HepG2 (cell line): ENCODE measurements around the gene USP32. TPM values are rescaled to one million over a fixed set of nuclear protein-coding genes. Genes with fewer than 3 reads are reported as not detected.
A peak's percentile ranks its signal among the peaks of the same experiment; 100 is the strongest.

Source experiments
- BORCS8-MEF2B ChIP-seq: sonication (generic); formaldehyde crosslinking; IDR thresholded peaks from 2 replicates; pipeline ENCODE4 v1.8.0; 2022; ENCODE audit warnings: mild to moderate bottlenecking, missing genetic modification reagents
- ELF3 ChIP-seq: IDR thresholded peaks from 2 replicates; pipeline ENCODE4 v1.6.1; 2016; ENCODE audit warnings: missing genetic modification reagents, missing compliant biosample characterization
- IRF2 ChIP-seq: IDR thresholded peaks from 2 replicates; pipeline ENCODE4 v1.6.1; 2018; ENCODE audit warnings: missing genetic modification reagents, missing compliant biosample characterization
- ISL2 ChIP-seq: sonication (generic); formaldehyde crosslinking; IDR thresholded peaks from 2 replicates; pipeline ENCODE4 v1.5.0; 2020; ENCODE audit warnings: missing genetic modification reagents
- KLF15 ChIP-seq: sonication (generic); formaldehyde crosslinking; IDR thresholded peaks from 2 replicates; pipeline ENCODE4 v1.8.1; 2023; ENCODE audit warnings: borderline replicate concordance, mild to moderate bottlenecking, inconsistent platforms, missing genetic modification reagents, mixed read lengths
- KLF9 ChIP-seq: IDR thresholded peaks from 2 replicates; pipeline ENCODE4 v1.6.1; 2016; ENCODE audit warnings: low read depth
- PHB2 ChIP-seq: fragments of 450-650 bp; IDR thresholded peaks from 2 replicates; pipeline ENCODE4 v1.6.1; 2018; ENCODE audit not compliant: partially characterized antibody
- SALL1 ChIP-seq: sonication (generic); formaldehyde crosslinking; IDR thresholded peaks from 2 replicates; pipeline ENCODE4 v1.8.0; 2022; ENCODE audit warnings: mild to moderate bottlenecking, missing genetic modification reagents
- SAP130 ChIP-seq: IDR thresholded peaks from 2 replicates; pipeline ENCODE4 v1.6.1; 2016; ENCODE audit warnings: low read depth
- SNAI1 ChIP-seq: sonication (generic); formaldehyde crosslinking; IDR thresholded peaks from 2 replicates; pipeline ENCODE4 v1.5.0; 2020; ENCODE audit warnings: mild to moderate bottlenecking, missing genetic modification reagents, borderline replicate concordance
- SRY ChIP-seq: sonication (generic); formaldehyde crosslinking; IDR thresholded peaks from 2 replicates; pipeline ENCODE4 v1.8.0; 2022; ENCODE audit warnings: mild to moderate bottlenecking, missing genetic modification reagents
- THAP11 ChIP-seq: IDR thresholded peaks from 2 replicates; pipeline ENCODE4 v1.6.1; 2016; ENCODE audit warnings: missing biosample characterization, missing genetic modification reagents
- ZNF274 ChIP-seq: sonication (generic); formaldehyde crosslinking; IDR thresholded peaks from 2 replicates; pipeline ENCODE4 v1.5.1; 2020; ENCODE audit warnings: mild to moderate bottlenecking, missing genetic modification reagents
- ZNF282 ChIP-seq: fragments of 450-650 bp; IDR thresholded peaks from 2 replicates; pipeline ENCODE4 v1.6.1; 2018; ENCODE audit not compliant: partially characterized antibody
- ZNF33B ChIP-seq: sonication (generic); formaldehyde crosslinking; IDR thresholded peaks from 2 replicates; pipeline ENCODE4 v1.5.1; 2020; ENCODE audit warnings: mild to moderate bottlenecking, missing genetic modification reagents
- ZNF451 ChIP-seq: sonication (generic); formaldehyde crosslinking; IDR thresholded peaks from 2 replicates; pipeline ENCODE4 v1.5.0; 2020; ENCODE audit warnings: mild to moderate bottlenecking, missing genetic modification reagents
- ZNF572 ChIP-seq: sonication (generic); formaldehyde crosslinking; IDR thresholded peaks from 2 replicates; pipeline ENCODE4 v1.5.1; 2020; ENCODE audit warnings: mild to moderate bottlenecking, missing genetic modification reagents
- ZNF605 ChIP-seq: sonication (generic); formaldehyde crosslinking; IDR thresholded peaks from 2 replicates; pipeline ENCODE4 v1.8.0; 2022; ENCODE audit warnings: mild to moderate bottlenecking, missing genetic modification reagents
- ZNF709 ChIP-seq: sonication (generic); formaldehyde crosslinking; IDR thresholded peaks from 2 replicates; pipeline ENCODE4 v1.5.0; 2020; ENCODE audit warnings: mild to moderate bottlenecking, missing genetic modification reagents
- ZNF746 ChIP-seq: sonication (generic); formaldehyde crosslinking; IDR thresholded peaks from 2 replicates; pipeline ENCODE4 v1.8.0; 2022; ENCODE audit warnings: mild to moderate bottlenecking, missing genetic modification reagents
- ZNF772 ChIP-seq: sonication (generic); formaldehyde crosslinking; IDR thresholded peaks from 2 replicates; pipeline ENCODE4 v1.5.0; 2020; ENCODE audit warnings: mild to moderate bottlenecking, missing genetic modification reagents
- polyA plus RNA-seq, 8 experiments: library from polyadenylated mRNA; depleted of rRNA in 3 of 8; stranded (reverse) in 7 of 8; unstranded in 1 of 8; fragments of >200 nt; fragmentation: Illumina TruSeq in 4 of 8; extraction: Trizol in 4 of 8; gene quantifications; 2 replicates each; pipeline versions ENCODE4 v1.2.1 to v1.2.3, GENCODE V29; 2011 to 2016; ENCODE audit warnings: low read depth in 4 of 8, missing spikeins in 1 of 8, mixed read lengths in 1 of 8; ENCODE audit not compliant: insufficient read depth in 1 of 8
- total RNA-seq, 5 experiments: library from RNA; depleted of rRNA; stranded (reverse); fragments of >200 nt; fragmentation: Illumina TruSeq; extraction: Trizol; gene quantifications; 2 replicates each; pipeline ENCODE4 v1.2.3, GENCODE V29; 2016; ENCODE audit warnings: low read depth in 1 of 5
- TF ChIP-seq, protein P1 (sequence below): sonication (generic); formaldehyde crosslinking; IDR thresholded peaks from 2 replicates; pipeline ENCODE4 v1.5.0; 2020; ENCODE audit warnings: missing genetic modification reagents
- TF ChIP-seq, protein P2 (sequence below): sonication (generic); formaldehyde crosslinking; IDR thresholded peaks from 2 replicates; pipeline ENCODE4 v1.5.0; 2020; ENCODE audit warnings: missing genetic modification reagents
- TF ChIP-seq, protein P3 (sequence below): IDR thresholded peaks from 2 replicates; pipeline ENCODE4 v1.6.1; 2018; ENCODE audit warnings: missing genetic modification reagents, mild to moderate bottlenecking, missing compliant biosample characterization
- TF ChIP-seq, protein P4 (sequence below): sonication (generic); formaldehyde crosslinking; IDR thresholded peaks from 2 replicates; pipeline ENCODE4 v1.5.1; 2020; ENCODE audit warnings: mild to moderate bottlenecking, moderate library complexity, missing genetic modification reagents
- TF ChIP-seq, protein P5 (sequence below): IDR thresholded peaks from 2 replicates; pipeline ENCODE4 v1.6.1; 2016; ENCODE audit warnings: low read depth

Gene USP32
- total and polyA plus RNA-seq, 2 of the 13 experiments (the other 11 are each of a cell fraction or from before 2014, with no cell fraction given) = 24.9 to 39.9 TPM

DNA sequence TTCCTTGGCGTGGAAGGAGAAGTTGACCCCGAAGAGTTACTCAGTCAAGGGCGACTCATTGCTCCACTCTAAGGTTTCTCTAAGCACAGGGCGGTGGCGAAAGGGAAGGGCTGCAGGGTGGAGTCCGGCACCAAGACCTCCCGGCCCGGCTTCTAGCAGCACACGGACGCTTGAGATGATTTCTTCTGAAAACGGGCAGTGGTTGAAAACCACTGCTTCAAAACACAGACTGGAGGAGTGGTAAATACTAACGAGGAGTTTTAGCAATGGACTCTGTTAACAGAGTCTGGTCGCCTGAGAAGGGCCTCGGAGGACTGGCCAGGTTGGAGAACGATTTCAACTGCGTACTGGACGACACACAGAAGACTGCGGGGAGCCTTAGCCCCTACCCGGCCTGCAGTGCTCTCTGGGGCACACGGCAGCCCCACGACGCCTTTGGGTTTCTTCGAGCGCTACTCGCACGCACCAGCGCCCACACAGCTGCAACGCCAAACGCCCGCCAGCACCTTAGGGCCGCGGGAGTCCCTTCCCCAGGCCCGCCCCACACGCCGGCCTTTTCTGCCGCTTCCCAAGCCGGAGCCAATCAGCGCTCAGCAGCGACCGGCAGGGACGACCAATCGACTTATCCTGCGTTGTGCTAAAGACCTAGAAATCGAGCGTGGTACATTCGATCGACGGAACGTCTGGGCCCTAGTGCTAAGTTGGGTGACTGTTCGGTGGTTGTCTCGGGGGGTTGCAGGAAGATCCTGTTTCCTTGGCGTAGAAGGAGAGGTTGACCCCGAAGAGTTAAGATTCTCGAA lies 256.6 kb downstream of the USP32 start (continued):
- TF ChIP-seq THAP11 (CRISPR knock-in tag) (peak; percentile 90), ZNF282 (no peak), ELF3 (no peak), SALL1 (CRISPR knock-in tag) (peak; percentile 91), ZNF572 (CRISPR knock-in tag) (0 out of 2 replicates have a peak, but pooled peaks have one; percentile 44), ZNF605 (CRISPR knock-in tag) (peak; percentile 95), ZNF746 (peak; percentile 62; the same call in 1 of the 2 replicates), BORCS8-MEF2B (peak; percentile 95), SNAI1 (CRISPR knock-in tag) (no peak), KLF15 (CRISPR knock-in tag) (peak; percentile 81; the same call in 1 of the 2 replicates), SRY (CRISPR knock-in tag) (peak; percentile 64; the same call in 1 of the 2 replicates), ZNF33B (CRISPR knock-in tag) (no peak), ZNF772 (CRISPR knock-in tag) (peak; percentile 83), ZNF451 (CRISPR knock-in tag) (peak; percentile 83), SAP130 (CRISPR knock-in tag) (peak; percentile 90), ZNF709 (peak; percentile 68; the same call in 1 of the 2 replicates), PHB2 (no peak), KLF9 (CRISPR knock-in tag) (0 out of 2 replicates have a peak, but pooled peaks have one; percentile 34), ISL2 (CRISPR knock-in tag) (peak; percentile 73), IRF2 (CRISPR knock-in tag) (peak; percentile 79), ZNF274 (CRISPR knock-in tag) (peak; percentile 81; the same call in 1 of the 2 replicates)
- TF ChIP-seq, protein P1, sequence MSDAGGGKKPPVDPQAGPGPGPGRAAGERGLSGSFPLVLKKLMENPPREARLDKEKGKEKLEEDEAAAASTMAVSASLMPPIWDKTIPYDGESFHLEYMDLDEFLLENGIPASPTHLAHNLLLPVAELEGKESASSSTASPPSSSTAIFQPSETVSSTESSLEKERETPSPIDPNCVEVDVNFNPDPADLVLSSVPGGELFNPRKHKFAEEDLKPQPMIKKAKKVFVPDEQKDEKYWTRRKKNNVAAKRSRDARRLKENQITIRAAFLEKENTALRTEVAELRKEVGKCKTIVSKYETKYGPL (CRISPR knock-in tag) = peak; percentile 77; the same call in 1 of the 2 replicates
- TF ChIP-seq, protein P2, sequence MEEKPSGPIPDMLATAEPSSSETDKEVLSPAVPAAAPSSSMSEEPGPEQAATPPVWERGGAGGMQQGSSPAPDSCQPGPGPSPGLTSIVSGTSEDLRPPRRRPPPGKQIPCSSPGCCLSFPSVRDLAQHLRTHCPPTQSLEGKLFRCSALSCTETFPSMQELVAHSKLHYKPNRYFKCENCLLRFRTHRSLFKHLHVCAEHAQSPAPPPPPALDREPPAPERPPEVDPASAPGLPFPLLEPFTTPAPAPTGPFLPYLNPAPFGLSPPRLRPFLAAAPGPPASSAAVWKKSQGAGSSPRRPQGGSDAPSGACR (CRISPR knock-in tag) = no peak
- TF ChIP-seq, protein P3, sequence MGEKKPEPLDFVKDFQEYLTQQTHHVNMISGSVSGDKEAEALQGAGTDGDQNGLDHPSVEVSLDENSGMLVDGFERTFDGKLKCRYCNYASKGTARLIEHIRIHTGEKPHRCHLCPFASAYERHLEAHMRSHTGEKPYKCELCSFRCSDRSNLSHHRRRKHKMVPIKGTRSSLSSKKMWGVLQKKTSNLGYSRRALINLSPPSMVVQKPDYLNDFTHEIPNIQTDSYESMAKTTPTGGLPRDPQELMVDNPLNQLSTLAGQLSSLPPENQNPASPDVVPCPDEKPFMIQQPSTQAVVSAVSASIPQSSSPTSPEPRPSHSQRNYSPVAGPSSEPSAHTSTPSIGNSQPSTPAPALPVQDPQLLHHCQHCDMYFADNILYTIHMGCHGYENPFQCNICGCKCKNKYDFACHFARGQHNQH (CRISPR knock-in tag) = peak; percentile 56; the same call in 1 of the 2 replicates
- TF ChIP-seq, protein P4, sequence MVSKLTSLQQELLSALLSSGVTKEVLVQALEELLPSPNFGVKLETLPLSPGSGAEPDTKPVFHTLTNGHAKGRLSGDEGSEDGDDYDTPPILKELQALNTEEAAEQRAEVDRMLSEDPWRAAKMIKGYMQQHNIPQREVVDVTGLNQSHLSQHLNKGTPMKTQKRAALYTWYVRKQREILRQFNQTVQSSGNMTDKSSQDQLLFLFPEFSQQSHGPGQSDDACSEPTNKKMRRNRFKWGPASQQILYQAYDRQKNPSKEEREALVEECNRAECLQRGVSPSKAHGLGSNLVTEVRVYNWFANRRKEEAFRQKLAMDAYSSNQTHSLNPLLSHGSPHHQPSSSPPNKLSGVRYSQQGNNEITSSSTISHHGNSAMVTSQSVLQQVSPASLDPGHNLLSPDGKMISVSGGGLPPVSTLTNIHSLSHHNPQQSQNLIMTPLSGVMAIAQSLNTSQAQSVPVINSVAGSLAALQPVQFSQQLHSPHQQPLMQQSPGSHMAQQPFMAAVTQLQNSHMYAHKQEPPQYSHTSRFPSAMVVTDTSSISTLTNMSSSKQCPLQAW (CRISPR knock-in tag) = peak; percentile 66; the same call in 1 of the 2 replicates
- TF ChIP-seq, protein P5, sequence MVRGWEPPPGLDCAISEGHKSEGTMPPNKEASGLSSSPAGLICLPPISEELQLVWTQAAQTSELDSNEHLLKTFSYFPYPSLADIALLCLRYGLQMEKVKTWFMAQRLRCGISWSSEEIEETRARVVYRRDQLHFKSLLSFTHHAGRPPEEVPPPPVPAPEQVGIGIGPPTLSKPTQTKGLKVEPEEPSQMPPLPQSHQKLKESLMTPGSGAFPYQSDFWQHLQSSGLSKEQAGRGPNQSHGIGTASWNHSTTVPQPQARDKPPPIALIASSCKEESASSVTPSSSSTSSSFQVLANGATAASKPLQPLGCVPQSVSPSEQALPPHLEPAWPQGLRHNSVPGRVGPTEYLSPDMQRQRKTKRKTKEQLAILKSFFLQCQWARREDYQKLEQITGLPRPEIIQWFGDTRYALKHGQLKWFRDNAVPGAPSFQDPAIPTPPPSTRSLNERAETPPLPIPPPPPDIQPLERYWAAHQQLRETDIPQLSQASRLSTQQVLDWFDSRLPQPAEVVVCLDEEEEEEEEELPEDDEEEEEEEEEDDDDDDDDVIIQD = peak; percentile 75
